ENCODE results near the gene GGT1.
"Not testable (repeated sequence)": the region's sequence is repeated elsewhere in the genome, so short reads cannot be mapped to it uniquely, and the experiment has no call there.

Gene GGT1

GRCh38 chr22:24595863-24596262 is 7.1 kb upstream of the GGT1 start:
- no peak for DNase-seq (ENCODE audit: low read depth in 4 of 4, low spot score in 1 of 4)

DNA sequence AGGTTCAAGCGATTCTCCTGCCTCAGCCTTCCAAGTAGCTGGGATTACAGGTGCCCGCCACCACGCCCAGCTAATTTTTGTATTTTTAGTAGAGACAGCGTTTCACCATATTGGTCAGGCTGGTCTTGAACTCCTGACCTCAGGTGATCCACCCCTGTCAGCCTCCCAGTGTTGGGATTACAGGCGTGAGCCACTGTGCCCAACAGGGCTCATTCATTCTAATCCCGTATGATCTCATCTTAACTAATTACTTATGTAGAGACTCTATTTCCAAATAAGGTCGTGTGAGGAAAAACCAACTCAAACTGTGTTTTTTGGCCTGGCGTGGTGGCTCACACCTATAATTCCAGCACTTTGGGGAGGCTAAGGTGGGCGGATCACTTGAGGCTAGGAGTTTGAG is 5.9 kb upstream of the GGT1 start:
- not testable (repeated sequence) for DNase-seq (ENCODE audit: low read depth in 4 of 4, low spot score in 1 of 4)

DNA sequence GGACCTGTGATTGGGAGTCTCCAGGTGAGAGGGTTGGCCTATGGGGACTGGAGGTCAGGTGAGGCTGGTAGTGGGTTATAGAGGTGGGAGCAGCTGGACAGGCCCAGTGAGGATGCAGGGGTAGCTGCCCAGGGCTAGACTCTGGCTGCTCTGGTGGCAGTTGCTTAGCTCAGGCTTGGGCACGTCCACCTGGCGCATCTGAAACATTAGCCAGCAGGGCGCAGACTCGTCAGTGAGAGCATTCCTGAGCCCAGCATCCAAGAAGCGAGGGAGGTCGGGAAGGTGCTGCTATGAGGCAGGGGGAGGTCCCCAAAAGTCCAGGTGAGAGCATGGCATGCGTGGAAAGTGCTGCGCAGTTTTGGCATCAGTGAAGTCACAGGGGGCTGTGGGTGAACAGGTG is 3.5 kb upstream of the GGT1 start:
- DNase-seq (ENCODE audit: low read depth in 4 of 4, low spot score in 1 of 4), result no peak

DNA sequence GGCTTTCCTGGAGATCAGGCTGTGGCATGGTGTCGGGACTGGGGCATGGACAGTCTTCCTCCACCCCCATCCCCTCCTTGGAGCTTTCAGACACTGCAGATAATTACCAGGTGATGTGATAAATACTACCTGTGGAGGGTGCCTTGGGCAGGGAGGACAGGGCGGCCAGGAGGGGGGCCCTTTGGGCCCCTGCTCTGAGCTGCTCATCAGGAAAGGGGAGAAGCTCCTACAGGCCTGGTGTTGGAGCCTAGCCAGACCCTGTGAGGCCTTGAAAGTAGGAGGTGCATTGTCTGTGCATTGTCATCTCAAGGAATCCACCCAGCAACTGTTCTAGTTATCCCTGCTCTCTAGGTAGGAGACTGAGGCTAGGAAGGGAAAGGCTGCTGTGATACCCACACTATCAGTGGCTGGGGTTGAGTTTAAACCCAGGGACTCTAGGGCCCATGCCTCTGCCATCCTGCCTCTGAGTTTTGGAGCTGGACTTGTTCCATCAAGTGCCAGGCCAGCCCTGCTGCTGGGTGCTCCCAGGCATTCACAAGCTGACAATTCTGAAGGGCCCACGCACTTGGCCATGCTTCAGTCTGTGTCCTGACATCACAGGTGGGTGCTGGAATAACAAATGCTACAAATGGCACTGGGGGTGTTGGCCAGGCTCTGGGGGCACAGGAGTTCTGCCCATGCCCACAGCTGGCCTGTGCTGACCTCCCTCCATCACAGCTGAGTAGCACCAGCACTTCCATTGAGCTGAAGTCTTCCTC is 2.9 kb upstream of the GGT1 start:
- DNase-seq (ENCODE audit: low read depth in 4 of 4, low spot score in 1 of 4), result not testable (repeated sequence)

GRCh38 chr22:24601217-24602104 is 1.5 kb upstream of the GGT1 start:
- no peak for DNase-seq (ENCODE audit: low read depth in 4 of 4, low spot score in 1 of 4)

- DNase-seq (ENCODE audit: low read depth in 4 of 4, low spot score in 1 of 4), result not testable (repeated sequence)
Measured at GRCh38 chr22:24602105-24602749, 766 bp upstream of the GGT1 start.

- peak in 1 of 4 experiments; percentile 5 for DNase-seq (ENCODE audit: low read depth in 4 of 4, low spot score in 1 of 4)
Measured at GRCh38 chr22:24603770-24604629, 1.0 kb downstream of the GGT1 start.

- not testable (repeated sequence) for DNase-seq (ENCODE audit: low read depth in 4 of 4, low spot score in 1 of 4)
Measured at GRCh38 chr22:24606340-24606739, 3.3 kb downstream of the GGT1 start.

- DNase-seq (ENCODE audit: low read depth in 4 of 4, low spot score in 1 of 4), result peak; percentile 21 to 50 (median 32)
Measured at GRCh38 chr22:24607429-24607983, 4.5 kb downstream of the GGT1 start.

DNA sequence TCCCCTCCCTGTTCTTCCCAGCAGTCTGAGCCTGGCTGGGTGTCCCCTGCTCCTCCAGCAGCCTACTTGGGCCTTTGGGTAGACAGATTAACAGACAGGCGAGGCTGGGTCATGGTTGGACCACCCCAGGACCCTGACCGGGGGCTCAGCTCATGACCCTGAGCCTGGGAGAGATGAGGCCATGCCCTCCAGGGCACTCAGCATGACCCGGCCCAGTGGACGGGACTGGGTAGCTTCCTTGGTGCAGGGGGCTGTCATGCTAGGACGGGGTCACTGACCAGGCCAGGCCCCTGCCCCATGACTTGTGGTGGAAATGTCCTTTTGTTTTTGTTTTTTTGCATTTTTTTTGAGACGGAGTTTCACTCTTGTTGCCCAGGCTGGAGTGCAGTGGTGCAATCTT is 5.3 kb downstream of the GGT1 start:
- DNase-seq (ENCODE audit: low read depth in 4 of 4, low spot score in 1 of 4), result not testable (repeated sequence)

GRCh38 chr22:24609888-24610287 is 6.9 kb downstream of the GGT1 start:
- DNase-seq (ENCODE audit: low read depth in 4 of 4, low spot score in 1 of 4), result not testable (repeated sequence)

DNA sequence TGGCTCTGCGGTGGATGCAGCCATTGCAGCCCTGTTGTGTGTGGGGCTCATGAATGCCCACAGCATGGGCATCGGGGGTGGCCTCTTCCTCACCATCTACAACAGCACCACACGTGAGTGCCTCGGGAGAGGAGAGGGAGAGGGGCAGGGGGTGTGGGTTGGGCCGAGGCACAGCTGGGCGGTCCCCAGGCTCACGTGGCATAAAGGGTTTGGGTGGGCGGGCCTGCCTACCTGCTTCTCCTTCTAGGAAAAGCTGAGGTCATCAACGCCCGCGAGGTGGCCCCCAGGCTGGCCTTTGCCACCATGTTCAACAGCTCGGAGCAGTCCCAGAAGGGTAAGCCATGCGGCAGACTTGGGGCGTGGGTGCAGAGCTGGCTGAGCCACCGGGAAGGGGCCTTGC is 11.8 kb downstream of the GGT1 start:
- DNase-seq (ENCODE audit: low read depth in 4 of 4, low spot score in 1 of 4), result not testable (repeated sequence)

GRCh38 chr22:24621244-24621643 is 18.3 kb downstream of the GGT1 start:
- not testable (repeated sequence) for DNase-seq (ENCODE audit: low read depth in 4 of 4, low spot score in 1 of 4)

GRCh38 chr22:24622596-24622995 is 19.6 kb downstream of the GGT1 start:
- not testable (repeated sequence) for DNase-seq (ENCODE audit: low read depth in 4 of 4, low spot score in 1 of 4)

GRCh38 chr22:24627911-24628310 is 24.9 kb downstream of the GGT1 start:
- DNase-seq (ENCODE audit: low read depth in 4 of 4, low spot score in 1 of 4), result not testable (repeated sequence)

DNA sequence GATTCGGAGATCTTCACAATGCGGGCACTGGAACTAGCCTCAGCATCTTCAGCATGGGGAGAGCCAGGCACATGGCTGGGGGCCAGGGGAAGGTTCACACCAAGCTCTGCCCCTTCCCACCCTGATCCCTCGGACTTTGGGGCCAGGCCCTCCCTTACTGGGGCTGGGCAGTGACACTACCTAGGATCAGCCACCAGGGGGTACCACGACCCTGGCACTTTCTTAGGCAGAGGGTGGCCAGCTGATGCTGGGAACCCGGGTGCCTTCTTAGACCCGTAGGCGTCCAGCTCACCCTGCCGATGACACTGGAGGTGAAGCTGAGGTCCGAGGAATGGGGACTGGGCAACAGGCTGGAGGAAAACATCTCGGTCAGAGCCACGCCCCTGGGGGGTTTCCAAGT is 26.1 kb downstream of the GGT1 start:
- not testable (repeated sequence) for DNase-seq (ENCODE audit: low read depth in 4 of 4, low spot score in 1 of 4)

DNA sequence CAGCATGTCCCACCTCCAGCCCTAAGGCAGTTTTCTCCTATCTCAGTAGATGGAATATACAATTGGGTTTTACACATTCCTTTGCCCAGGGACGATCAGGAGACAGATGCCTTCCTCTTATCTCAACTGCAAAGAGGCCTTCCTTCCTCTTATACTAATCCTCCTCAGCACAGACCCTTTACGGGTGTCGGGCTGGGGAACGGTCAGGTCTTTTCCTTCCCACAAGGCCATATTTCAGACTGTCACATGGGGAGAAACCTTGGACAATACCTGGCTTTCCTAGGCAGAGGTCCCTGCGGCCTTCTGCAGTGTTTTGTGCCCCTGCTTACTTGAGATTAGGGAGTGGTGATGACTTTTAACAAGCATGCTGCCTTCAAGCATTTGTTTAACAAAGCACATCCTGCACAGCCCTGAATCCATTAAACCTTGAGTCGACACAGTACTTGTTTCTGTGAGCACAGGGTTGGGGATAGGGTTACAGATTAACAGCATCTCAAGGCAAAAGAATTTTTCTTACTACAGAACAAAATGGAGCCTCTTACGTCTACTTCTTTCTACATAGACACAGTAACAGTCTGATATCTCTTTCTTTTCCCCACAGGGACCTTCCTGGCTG is 27.9 kb downstream of the GGT1 start:
- not testable (repeated sequence) for DNase-seq (ENCODE audit: low read depth in 4 of 4, low spot score in 1 of 4)

GRCh38 chr22:24631430-24632122 is 28.6 kb downstream of the GGT1 start:
- DNase-seq (ENCODE audit: low read depth in 4 of 4, low spot score in 1 of 4), result not testable (repeated sequence)

GRCh38 chr22:24632642-24633041 is 29.6 kb downstream of the GGT1 start:
- DNase-seq (ENCODE audit: low read depth in 4 of 4, low spot score in 1 of 4), result not testable (repeated sequence)

All from stimulated activated CD4-positive, alpha-beta T cell treated with anti-CD3 and anti-CD28 coated beads, Interleukin-1b, Interleukin-23, amount 100 ng/mL, for 24 hours (primary cell).